ENCODE results near the gene ACOX2.

DNA sequence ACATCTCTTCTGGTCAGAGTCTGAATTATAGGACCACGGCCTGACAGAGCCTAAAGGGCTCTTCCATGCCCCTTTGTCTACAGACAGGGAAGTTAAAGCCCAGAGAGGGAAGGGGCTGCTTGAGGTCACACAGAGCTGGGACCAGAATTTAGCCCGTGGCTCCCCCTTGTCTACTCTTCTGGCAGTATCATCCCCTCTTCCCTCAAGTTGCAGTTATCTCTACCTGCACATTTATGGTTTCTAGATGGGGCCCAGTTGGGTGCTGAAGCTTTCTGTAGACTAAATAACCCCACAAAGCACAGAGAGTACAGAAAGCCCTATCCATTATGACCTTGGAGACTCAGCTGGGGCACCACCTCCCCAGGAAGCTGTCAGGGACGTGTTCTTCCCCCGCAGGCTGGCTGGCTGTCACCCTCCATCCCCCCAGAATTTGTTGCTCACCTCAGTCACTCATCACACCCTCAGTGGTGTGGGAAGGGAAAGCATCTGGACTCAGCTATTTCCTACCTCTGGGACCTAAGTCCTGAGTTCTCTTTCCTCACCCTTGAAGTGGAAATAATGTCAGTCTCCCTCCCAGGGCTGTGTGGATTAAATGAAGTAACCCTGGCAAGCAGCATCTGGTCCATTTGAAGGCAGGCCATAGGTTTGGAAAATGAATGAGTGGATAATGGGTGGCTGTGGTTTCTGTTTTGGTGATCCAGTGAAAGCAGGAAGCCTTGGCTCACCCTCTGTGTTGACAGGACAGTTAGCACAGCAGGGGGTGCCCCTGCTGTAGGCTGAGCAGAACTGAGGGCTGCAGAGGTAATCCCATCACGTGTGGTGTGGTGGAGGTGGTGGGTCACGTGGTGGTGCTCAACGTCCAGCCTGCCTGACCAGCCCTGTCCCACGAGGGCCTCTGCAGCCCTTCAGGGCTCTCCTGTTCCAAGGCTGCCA, 16.3 kb downstream of the ACOX2 start:
- TF ChIP-seq, protein P1, sequence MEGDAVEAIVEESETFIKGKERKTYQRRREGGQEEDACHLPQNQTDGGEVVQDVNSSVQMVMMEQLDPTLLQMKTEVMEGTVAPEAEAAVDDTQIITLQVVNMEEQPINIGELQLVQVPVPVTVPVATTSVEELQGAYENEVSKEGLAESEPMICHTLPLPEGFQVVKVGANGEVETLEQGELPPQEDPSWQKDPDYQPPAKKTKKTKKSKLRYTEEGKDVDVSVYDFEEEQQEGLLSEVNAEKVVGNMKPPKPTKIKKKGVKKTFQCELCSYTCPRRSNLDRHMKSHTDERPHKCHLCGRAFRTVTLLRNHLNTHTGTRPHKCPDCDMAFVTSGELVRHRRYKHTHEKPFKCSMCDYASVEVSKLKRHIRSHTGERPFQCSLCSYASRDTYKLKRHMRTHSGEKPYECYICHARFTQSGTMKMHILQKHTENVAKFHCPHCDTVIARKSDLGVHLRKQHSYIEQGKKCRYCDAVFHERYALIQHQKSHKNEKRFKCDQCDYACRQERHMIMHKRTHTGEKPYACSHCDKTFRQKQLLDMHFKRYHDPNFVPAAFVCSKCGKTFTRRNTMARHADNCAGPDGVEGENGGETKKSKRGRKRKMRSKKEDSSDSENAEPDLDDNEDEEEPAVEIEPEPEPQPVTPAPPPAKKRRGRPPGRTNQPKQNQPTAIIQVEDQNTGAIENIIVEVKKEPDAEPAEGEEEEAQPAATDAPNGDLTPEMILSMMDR (conservative IDR thresholded peaks at IDR 0.05; ENCODE audit: low read length): no peak
- no peak for TF ChIP-seq EZH2phosphoT487 (IDR thresholded peaks at IDR 0.05; ENCODE audit: borderline replicate concordance, low read depth, low read length)
